ENCODE results near the gene SUGCT.

- TF ChIP-seq POLR2AphosphoS5 (IDR thresholded peaks at IDR 0.05) (no peak), CTCF (IDR thresholded peaks at IDR 0.05 in 8 of 11, conservative IDR thresholded peaks at IDR 0.05 in 3 of 11) (no peak), POLR2A (IDR thresholded peaks at IDR 0.05) (no peak)
These were observed 560.2 kb downstream of the SUGCT start for GRCh38 chr7:40694991-40695390.
